ENCODE measurements around the gene PPP2R3C.

Gene PPP2R3C

GRCh38 chr14:35121887-35122695, at the start of gene PPP2R3C, which contains the start of gene PRORP:
TSS of gene PPP2R3C (minus strand) at chr14:35121990. CDS start at chr14:35121959, 31 bp downstream.
TSS of gene PRORP (plus strand) at chr14:35122552. CDS start at chr14:35123246, 694 bp downstream.
- Histone ChIP-seq H3K4me3 (ENCODE audit: low read depth, low read length) (peak within 1 kb of the TSS; percentile 83), H3K27ac (ENCODE audit: low read depth, low read length) (peak within 1 kb of the TSS; percentile 98), H3K4me1 (ENCODE audit: control insufficient read depth, insufficient read depth, low read length) (peaks cover 9% of the 10 kb centered on the region), H3K9ac (ENCODE audit: low read length) (peak within 1 kb of the TSS; percentile 96), H3K36me3 (ENCODE audit: control insufficient read depth, insufficient read depth, low read length) (0 out of 2 replicates have a peak, but pooled peaks cover 3% of the 10 kb centered on the region), H3K9me3 (ENCODE audit: control insufficient read depth, insufficient read depth, low read depth, low read length) (no peaks in the 10 kb centered on the region), H3K27me3 (ENCODE audit: control insufficient read depth, insufficient read depth, low read length) (no peaks in the 10 kb centered on the region)

GRCh38 chr14:35167496-35167895, 45.7 kb upstream of the PPP2R3C start:
- no peak overlapping the region for H3K9ac ChIP-seq (ENCODE audit: low read length)
- no peaks in the 10 kb centered on the region for H3K9me3 ChIP-seq (ENCODE audit: control insufficient read depth, insufficient read depth, low read depth, low read length)
- no peak overlapping the region for H3K4me3 ChIP-seq (ENCODE audit: low read depth, low read length)
- H3K36me3 ChIP-seq (ENCODE audit: control insufficient read depth, insufficient read depth, low read length): peaks cover 15% of the 10 kb centered on the region
- H3K4me1 ChIP-seq (ENCODE audit: control insufficient read depth, insufficient read depth, low read length): no peaks in the 10 kb centered on the region
- H3K27me3 ChIP-seq (ENCODE audit: control insufficient read depth, insufficient read depth, low read length): no peaks in the 10 kb centered on the region
- no peak overlapping the region for H3K27ac ChIP-seq (ENCODE audit: low read depth, low read length)

- Histone ChIP-seq H3K36me3 (ENCODE audit: control insufficient read depth, insufficient read depth, low read length) (peaks cover 17% of the 10 kb centered on the region), H3K9ac (ENCODE audit: low read length) (no peak overlapping the region), H3K4me3 (ENCODE audit: low read depth, low read length) (no peak overlapping the region), H3K4me1 (ENCODE audit: control insufficient read depth, insufficient read depth, low read length) (no peaks in the 10 kb centered on the region), H3K27me3 (ENCODE audit: control insufficient read depth, insufficient read depth, low read length) (no peaks in the 10 kb centered on the region), H3K9me3 (ENCODE audit: control insufficient read depth, insufficient read depth, low read depth, low read length) (no peaks in the 10 kb centered on the region), H3K27ac (ENCODE audit: low read depth, low read length) (no peak overlapping the region)
Measured at GRCh38 chr14:35164849-35165248, 43.1 kb upstream of the PPP2R3C start.

- no peak overlapping the region for H3K4me3 ChIP-seq (ENCODE audit: low read depth, low read length)
- H3K9ac ChIP-seq (ENCODE audit: low read length): no peak overlapping the region
- peaks cover 25% of the 10 kb centered on the region for H3K36me3 ChIP-seq (ENCODE audit: control insufficient read depth, insufficient read depth, low read length)
- no peaks in the 10 kb centered on the region for H3K9me3 ChIP-seq (ENCODE audit: control insufficient read depth, insufficient read depth, low read depth, low read length)
- no peak overlapping the region for H3K27ac ChIP-seq (ENCODE audit: low read depth, low read length)
- no peaks in the 10 kb centered on the region for H3K4me1 ChIP-seq (ENCODE audit: control insufficient read depth, insufficient read depth, low read length)
- H3K27me3 ChIP-seq (ENCODE audit: control insufficient read depth, insufficient read depth, low read length): no peaks in the 10 kb centered on the region
Measured at GRCh38 chr14:35163384-35163783, 41.6 kb upstream of the PPP2R3C start.

- H3K4me1 ChIP-seq (ENCODE audit: control insufficient read depth, insufficient read depth, low read length): 0 out of 2 replicates have a peak, but pooled peaks cover 1% of the 10 kb centered on the region
- H3K4me3 ChIP-seq (ENCODE audit: low read depth, low read length): no peak overlapping the region
- no peak overlapping the region for H3K9ac ChIP-seq (ENCODE audit: low read length)
- no peak overlapping the region for H3K27ac ChIP-seq (ENCODE audit: low read depth, low read length)
- no peaks in the 10 kb centered on the region for H3K9me3 ChIP-seq (ENCODE audit: control insufficient read depth, insufficient read depth, low read depth, low read length)
- peaks cover 15% of the 10 kb centered on the region for H3K36me3 ChIP-seq (ENCODE audit: control insufficient read depth, insufficient read depth, low read length)
- H3K27me3 ChIP-seq (ENCODE audit: control insufficient read depth, insufficient read depth, low read length): no peaks in the 10 kb centered on the region
Measured at GRCh38 chr14:35161231-35161630, 39.4 kb upstream of the PPP2R3C start.

GRCh38 chr14:35159742-35160409, 38.1 kb upstream of the PPP2R3C start:
- no peaks in the 10 kb centered on the region for H3K9me3 ChIP-seq (ENCODE audit: control insufficient read depth, insufficient read depth, low read depth, low read length)
- no peak overlapping the region for H3K27ac ChIP-seq (ENCODE audit: low read depth, low read length)
- no peaks in the 10 kb centered on the region for H3K27me3 ChIP-seq (ENCODE audit: control insufficient read depth, insufficient read depth, low read length)
- peaks cover 15% of the 10 kb centered on the region for H3K36me3 ChIP-seq (ENCODE audit: control insufficient read depth, insufficient read depth, low read length)
- H3K9ac ChIP-seq (ENCODE audit: low read length): no peak overlapping the region
- no peak overlapping the region for H3K4me3 ChIP-seq (ENCODE audit: low read depth, low read length)
- peaks cover 6% of the 10 kb centered on the region; the same call in 1 of the 2 replicates for H3K4me1 ChIP-seq (ENCODE audit: control insufficient read depth, insufficient read depth, low read length)

GRCh38 chr14:35158951-35159653, 37.3 kb upstream of the PPP2R3C start:
- Histone ChIP-seq H3K36me3 (ENCODE audit: control insufficient read depth, insufficient read depth, low read length) (peaks cover 15% of the 10 kb centered on the region), H3K4me3 (ENCODE audit: low read depth, low read length) (no peak overlapping the region), H3K9me3 (ENCODE audit: control insufficient read depth, insufficient read depth, low read depth, low read length) (no peaks in the 10 kb centered on the region; the same call in 1 of the 2 replicates), H3K9ac (ENCODE audit: low read length) (no peak overlapping the region), H3K27me3 (ENCODE audit: control insufficient read depth, insufficient read depth, low read length) (no peaks in the 10 kb centered on the region), H3K27ac (ENCODE audit: low read depth, low read length) (no peak overlapping the region), H3K4me1 (ENCODE audit: control insufficient read depth, insufficient read depth, low read length) (peaks cover 6% of the 10 kb centered on the region; the same call in 1 of the 2 replicates)

- Histone ChIP-seq H3K9me3 (ENCODE audit: control insufficient read depth, insufficient read depth, low read depth, low read length) (no peaks in the 10 kb centered on the region; the same call in 1 of the 2 replicates), H3K27me3 (ENCODE audit: control insufficient read depth, insufficient read depth, low read length) (no peaks in the 10 kb centered on the region)
Measured at GRCh38 chr14:35158491-35158890, 36.7 kb upstream of the PPP2R3C start.

GRCh38 chr14:35155962-35156361, 34.2 kb upstream of the PPP2R3C start:
- no peak overlapping the region for H3K4me3 ChIP-seq (ENCODE audit: low read depth, low read length)
- peaks cover 20% of the 10 kb centered on the region for H3K36me3 ChIP-seq (ENCODE audit: control insufficient read depth, insufficient read depth, low read length)
- no peak overlapping the region for H3K9ac ChIP-seq (ENCODE audit: low read length)

More at GRCh38 chr14:35158491-35158890, 36.7 kb upstream of the PPP2R3C start:
- Histone ChIP-seq H3K27ac (ENCODE audit: low read depth, low read length) (no peak overlapping the region), H3K9ac (ENCODE audit: low read length) (no peak overlapping the region), H3K4me3 (ENCODE audit: low read depth, low read length) (no peak overlapping the region), H3K4me1 (ENCODE audit: control insufficient read depth, insufficient read depth, low read length) (peaks cover 6% of the 10 kb centered on the region; the same call in 1 of the 2 replicates), H3K36me3 (ENCODE audit: control insufficient read depth, insufficient read depth, low read length) (peaks cover 15% of the 10 kb centered on the region)

GRCh38 chr14:35154016-35154415, 32.2 kb upstream of the PPP2R3C start:
- peaks cover 4% of the 10 kb centered on the region; the same call in 1 of the 2 replicates for H3K9me3 ChIP-seq (ENCODE audit: control insufficient read depth, insufficient read depth, low read depth, low read length)
- H3K9ac ChIP-seq (ENCODE audit: low read length): no peak overlapping the region
- H3K27me3 ChIP-seq (ENCODE audit: control insufficient read depth, insufficient read depth, low read length): no peaks in the 10 kb centered on the region
- H3K4me3 ChIP-seq (ENCODE audit: low read depth, low read length): no peak overlapping the region
- H3K36me3 ChIP-seq (ENCODE audit: control insufficient read depth, insufficient read depth, low read length): peaks cover 11% of the 10 kb centered on the region
- H3K4me1 ChIP-seq (ENCODE audit: control insufficient read depth, insufficient read depth, low read length): peaks cover 6% of the 10 kb centered on the region; the same call in 1 of the 2 replicates
- no peak overlapping the region for H3K27ac ChIP-seq (ENCODE audit: low read depth, low read length)

More at GRCh38 chr14:35155962-35156361, 34.2 kb upstream of the PPP2R3C start:
- Histone ChIP-seq H3K4me1 (ENCODE audit: control insufficient read depth, insufficient read depth, low read length) (peaks cover 6% of the 10 kb centered on the region; the same call in 1 of the 2 replicates), H3K27ac (ENCODE audit: low read depth, low read length) (no peak overlapping the region), H3K9me3 (ENCODE audit: control insufficient read depth, insufficient read depth, low read depth, low read length) (peaks cover 2% of the 10 kb centered on the region; the same call in 1 of the 2 replicates), H3K27me3 (ENCODE audit: control insufficient read depth, insufficient read depth, low read length) (no peaks in the 10 kb centered on the region)

Data from HUES6 (cell line).